Ovary (tissue), 3 donors: ENCODE data around the gene NOTCH2NLA.
"Not testable (repeated sequence)": the region's sequence is repeated elsewhere in the genome, so short reads cannot be mapped to it uniquely, and the experiment has no call there.

ENCODE experiments used
- EP300 ChIP-seq: sonication (generic); formaldehyde crosslinking; IDR thresholded peaks from one replicate; pipeline ENCODE4 v1.6.1; 2017; ENCODE audit warnings: antibody characterized with exemption
- POLR2A ChIP-seq: fragments of 450-650 bp; IDR thresholded peaks from one replicate; pipeline ENCODE4 v1.6.1; 2017; ENCODE audit warnings: antibody characterized with exemption, mild to moderate bottlenecking, moderate library complexity
- TF ChIP-seq, protein P1 (sequence below), 3 donors: fragments of 450-650 bp in 2 of 3; fragments of 200-600 bp in 1 of 3; IDR thresholded peaks; one replicate each; pipeline versions ENCODE4 v1.5.1 to v1.8.0; 2016 to 2022; ENCODE audit warnings: antibody characterized with exemption in 3 of 3, mild to moderate bottlenecking in 1 of 3
- donor health status: DM: no; HTN: no; CAD: no.

DNA sequence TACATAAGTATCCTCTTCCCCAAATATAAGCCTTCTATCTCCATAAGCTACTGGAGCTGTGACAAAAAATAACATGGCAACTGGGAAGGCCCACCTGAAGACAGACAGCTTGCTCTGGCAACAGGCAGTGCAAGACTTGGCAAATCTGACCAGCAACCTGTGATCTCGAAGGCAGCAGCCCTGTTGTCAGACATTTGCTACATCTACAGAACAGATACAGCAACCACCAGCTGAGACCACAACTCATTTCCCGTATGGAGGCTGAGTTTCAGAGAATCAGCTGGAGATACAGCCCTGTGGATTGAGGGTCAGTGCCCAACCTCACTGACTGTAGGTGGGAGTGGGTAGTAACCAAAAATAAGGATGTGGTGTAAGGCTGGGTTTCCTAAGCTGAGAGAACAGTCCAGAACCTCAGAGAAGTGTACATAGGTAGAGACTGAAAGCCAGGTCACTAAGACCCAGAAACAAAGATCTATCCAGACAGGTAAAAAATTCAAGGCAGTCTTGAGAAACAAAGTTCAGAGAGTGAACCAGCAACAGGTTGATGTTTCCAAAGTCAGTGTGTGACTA lies 37.4 kb upstream of the NOTCH2NLA start:
- TF ChIP-seq, protein P1, sequence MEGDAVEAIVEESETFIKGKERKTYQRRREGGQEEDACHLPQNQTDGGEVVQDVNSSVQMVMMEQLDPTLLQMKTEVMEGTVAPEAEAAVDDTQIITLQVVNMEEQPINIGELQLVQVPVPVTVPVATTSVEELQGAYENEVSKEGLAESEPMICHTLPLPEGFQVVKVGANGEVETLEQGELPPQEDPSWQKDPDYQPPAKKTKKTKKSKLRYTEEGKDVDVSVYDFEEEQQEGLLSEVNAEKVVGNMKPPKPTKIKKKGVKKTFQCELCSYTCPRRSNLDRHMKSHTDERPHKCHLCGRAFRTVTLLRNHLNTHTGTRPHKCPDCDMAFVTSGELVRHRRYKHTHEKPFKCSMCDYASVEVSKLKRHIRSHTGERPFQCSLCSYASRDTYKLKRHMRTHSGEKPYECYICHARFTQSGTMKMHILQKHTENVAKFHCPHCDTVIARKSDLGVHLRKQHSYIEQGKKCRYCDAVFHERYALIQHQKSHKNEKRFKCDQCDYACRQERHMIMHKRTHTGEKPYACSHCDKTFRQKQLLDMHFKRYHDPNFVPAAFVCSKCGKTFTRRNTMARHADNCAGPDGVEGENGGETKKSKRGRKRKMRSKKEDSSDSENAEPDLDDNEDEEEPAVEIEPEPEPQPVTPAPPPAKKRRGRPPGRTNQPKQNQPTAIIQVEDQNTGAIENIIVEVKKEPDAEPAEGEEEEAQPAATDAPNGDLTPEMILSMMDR (IDR thresholded peaks at IDR 0.05) = not testable (repeated sequence)
- TF ChIP-seq POLR2A, EP300: not testable (repeated sequence)
